Muscle of leg (tissue), 11 donors: ENCODE results near the gene SUN1. TPM values are rescaled to one million over a fixed set of nuclear protein-coding genes. Genes with fewer than 3 reads are reported as not detected.

Experiments
- DNase-seq: peaks from one replicate; pipeline ENCODE4 v3.0.0; 2013
- H3K27ac ChIP-seq: one replicate; pipeline ENCODE4 v1.5.1; 2013; ENCODE audit warnings: mild to moderate bottlenecking, low read length, control low read depth
- H3K27me3 ChIP-seq: one replicate; pipeline ENCODE4 v1.6.1; 2013; ENCODE audit warnings: low read length; ENCODE audit not compliant: control insufficient read depth, insufficient read depth
- H3K36me3 ChIP-seq: one replicate; pipeline ENCODE4 v1.6.1; 2013; ENCODE audit warnings: low read length; ENCODE audit not compliant: control insufficient read depth, insufficient read depth
- H3K4me1 ChIP-seq: one replicate; pipeline ENCODE4 v1.6.1; 2013; ENCODE audit warnings: low read length; ENCODE audit not compliant: control insufficient read depth, insufficient read depth
- H3K4me3 ChIP-seq: one replicate; pipeline ENCODE4 v1.5.1; 2013; ENCODE audit warnings: low read length, control low read depth
- H3K9me3 ChIP-seq: replicated peaks from 2 replicates; pipeline ENCODE4 v1.6.1; 2013; ENCODE audit warnings: low read depth, low read length; ENCODE audit not compliant: control insufficient read depth
- WGBS: methylation state at CpG from one replicate; pipeline ENCODE4 v1.1.5; 2013; ENCODE audit warnings: missing lambda C conversion rate; ENCODE audit not compliant: insufficient coverage; 5-methylcytosine and 5-hydroxymethylcytosine counted together
- polyA plus RNA-seq, 8 donors: library from polyadenylated mRNA; unstranded; fragments of 120-200 nt; gene quantifications; one replicate each; pipeline versions ENCODE4 v1.2.1 to v1.2.3, GENCODE V29; 2013; ENCODE audit warnings: inconsistent platforms in 1 of 8, low replicate concordance in 1 of 8; ENCODE audit not compliant: insufficient read length in 8 of 8, insufficient read depth in 1 of 8
- total RNA-seq: library from RNA; stranded (reverse); fragments of 120-200 nt; gene quantifications from one replicate; pipeline ENCODE4 v1.2.4, GENCODE V29; 2013

SUN1 gene
- total and polyA plus RNA-seq, 9 donors = 150 to 238 (median 164) TPM

DNA sequence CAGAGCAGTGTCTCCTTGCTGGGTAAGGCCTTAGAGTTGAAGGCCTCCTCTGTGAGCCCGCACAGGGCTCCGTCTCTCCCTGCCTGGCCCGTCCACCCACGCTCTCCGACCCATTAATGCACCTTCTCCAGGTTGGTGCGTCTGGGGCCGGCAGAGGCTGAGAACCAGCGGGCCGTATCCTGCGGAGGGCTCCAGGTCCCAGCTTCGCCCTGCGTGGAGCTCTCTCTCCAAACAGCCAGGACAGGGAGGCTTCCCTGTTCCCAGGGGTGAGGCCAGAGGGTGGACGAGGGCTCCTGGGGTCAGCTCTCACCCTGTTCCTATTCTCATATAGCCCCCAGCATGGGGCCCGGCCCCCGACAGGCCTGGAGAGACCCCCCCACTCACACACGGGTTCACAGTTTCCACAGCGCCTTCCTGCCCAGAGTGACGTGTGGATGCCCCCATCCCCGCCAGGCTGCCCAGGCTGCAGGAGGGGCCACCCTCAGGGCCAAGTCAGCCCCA lies 78.7 kb downstream of the SUN1 start:
- Histone ChIP-seq H3K36me3 (no peaks in the 10 kb centered on the region), H3K4me3 (no peak overlapping the region), H3K27ac (no peak overlapping the region), H3K4me1 (peaks cover 7% of the 10 kb centered on the region), H3K27me3 (peaks cover 29% of the 10 kb centered on the region), H3K9me3 (no peaks in the 10 kb centered on the region)
- WGBS = 78% methylated on average over 19 of the region's 19 CpGs
- DNase-seq = no peak

DNA sequence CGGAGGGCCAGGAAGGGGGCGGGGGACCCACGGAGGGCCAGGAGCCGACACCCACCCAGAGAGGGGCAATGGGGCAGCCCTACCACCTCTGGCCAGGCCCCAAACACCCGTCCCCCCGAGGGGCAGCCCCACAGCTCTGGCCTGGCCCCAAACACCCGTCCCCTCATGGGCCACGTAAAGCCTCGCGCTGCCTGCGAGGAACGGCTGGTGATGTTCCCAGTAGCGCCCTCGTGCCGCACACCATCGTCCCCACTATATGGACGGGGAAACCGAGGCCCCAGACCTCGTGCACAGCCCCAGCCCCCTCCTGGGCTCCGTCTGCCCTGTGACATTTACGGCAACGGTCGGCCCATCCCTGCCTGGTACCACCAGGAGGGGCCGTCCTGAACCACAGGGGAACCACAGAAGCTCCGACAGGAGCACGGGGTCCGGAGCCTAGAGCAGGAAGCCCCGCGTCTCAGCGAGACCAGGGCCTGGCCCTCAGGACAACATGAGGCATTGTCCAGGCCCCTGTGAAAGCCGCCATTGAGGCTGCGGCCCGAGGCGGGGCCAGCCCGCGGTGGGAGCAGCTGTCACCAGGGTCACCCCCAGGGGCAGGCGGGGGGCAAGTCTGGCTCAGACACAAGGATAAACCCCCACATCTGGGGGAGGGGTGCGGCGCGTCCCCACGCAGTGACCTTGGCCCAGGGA lies 79.7 kb downstream of the SUN1 start:
- WGBS = 87% methylated on average over 33 of the region's 41 CpGs
- H3K36me3 ChIP-seq = no peaks in the 10 kb centered on the region
- H3K9me3 ChIP-seq = no peaks in the 10 kb centered on the region
- H3K27me3 ChIP-seq = peaks cover 26% of the 10 kb centered on the region
- no peak for DNase-seq
- H3K4me1 ChIP-seq = peaks cover 12% of the 10 kb centered on the region
- H3K4me3 ChIP-seq = no peak overlapping the region
- no peak overlapping the region for H3K27ac ChIP-seq

DNA sequence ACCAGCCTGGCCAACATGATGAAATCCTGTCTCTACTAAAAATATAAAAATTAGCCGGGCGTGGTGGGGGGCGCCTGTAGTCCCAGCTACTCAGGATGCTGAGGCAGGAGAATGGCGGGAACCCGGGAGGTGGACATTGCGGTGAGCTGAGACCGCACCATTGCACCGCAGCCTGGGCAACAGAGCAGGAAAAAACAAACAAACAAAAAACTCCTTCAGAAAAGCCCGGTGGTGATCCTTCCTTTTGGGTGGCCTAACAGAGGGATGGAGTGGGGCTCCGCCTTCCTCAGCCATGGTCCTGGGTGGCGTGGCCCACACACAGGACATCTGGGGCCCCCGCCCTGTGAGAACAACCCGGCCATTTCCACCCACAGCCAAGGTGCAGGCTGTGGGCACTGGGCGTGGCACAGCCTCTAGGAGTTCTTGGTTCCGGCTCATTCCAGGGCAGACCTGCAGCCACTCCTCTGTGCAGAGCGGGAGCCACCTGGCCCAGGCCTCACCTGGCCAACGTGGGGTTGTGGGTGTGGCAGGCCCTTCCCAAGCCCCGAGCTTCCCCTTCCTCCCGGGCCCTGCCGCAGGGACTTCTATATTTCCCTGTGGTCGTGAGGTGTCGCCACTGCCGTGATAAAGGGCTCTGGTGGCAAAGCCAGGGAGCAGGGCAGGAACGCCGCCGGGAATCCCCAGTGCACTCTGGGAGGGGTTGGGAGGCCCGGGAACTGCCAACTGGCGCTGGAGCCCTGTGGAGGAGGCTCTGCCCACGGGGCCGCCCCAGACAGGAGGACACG lies 81.7 kb downstream of the SUN1 start:
- H3K4me1 ChIP-seq = peaks cover 12% of the 10 kb centered on the region
- no peaks in the 10 kb centered on the region for H3K36me3 ChIP-seq
- H3K9me3 ChIP-seq = no peaks in the 10 kb centered on the region
- DNase-seq = no peak
- H3K27me3 ChIP-seq = peaks cover 12% of the 10 kb centered on the region
- no peak overlapping the region for H3K4me3 ChIP-seq
- WGBS = 71% methylated on average over 15 of the region's 31 CpGs
- no peak overlapping the region for H3K27ac ChIP-seq

DNA sequence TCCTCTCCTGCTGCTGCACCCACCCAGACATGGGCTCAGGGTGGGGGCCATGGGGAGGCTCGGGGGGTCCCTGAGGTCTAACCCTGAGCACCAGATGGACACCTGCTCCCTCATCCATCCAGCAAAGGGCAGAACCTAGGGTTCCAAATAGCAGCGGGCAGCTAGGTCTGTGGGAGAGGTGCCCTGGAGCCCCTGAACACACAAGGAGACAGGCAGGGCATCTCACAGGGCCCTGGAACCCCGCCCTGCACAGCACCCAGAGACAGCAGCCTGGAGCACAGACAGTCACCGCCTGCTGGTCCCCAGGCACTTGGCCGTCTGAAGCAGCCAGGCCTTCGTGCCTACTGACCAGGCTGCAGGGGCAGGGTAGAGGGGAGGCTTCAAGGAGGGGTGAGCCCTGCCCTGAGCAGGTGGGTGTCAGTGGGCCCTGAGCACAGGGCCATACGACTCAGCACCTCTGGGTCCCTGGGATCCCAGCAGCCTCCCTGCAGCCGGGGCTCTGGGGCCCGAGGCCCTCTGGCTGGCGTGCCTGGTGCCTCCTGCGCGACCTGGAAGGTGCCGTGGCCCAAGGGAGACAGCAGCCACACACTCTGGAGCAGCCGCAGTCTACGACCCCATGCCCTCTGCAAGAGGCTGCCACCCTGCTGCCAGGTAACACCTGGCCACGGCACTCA lies 82.4 kb downstream of the SUN1 start:
- no peak for DNase-seq
- Histone ChIP-seq H3K4me3 (no peak overlapping the region), H3K27me3 (peaks cover 7% of the 10 kb centered on the region), H3K4me1 (peaks cover 8% of the 10 kb centered on the region), H3K27ac (no peak overlapping the region), H3K36me3 (no peaks in the 10 kb centered on the region), H3K9me3 (no peaks in the 10 kb centered on the region)
- 80% methylated on average over 8 of the region's 16 CpGs for WGBS

DNA sequence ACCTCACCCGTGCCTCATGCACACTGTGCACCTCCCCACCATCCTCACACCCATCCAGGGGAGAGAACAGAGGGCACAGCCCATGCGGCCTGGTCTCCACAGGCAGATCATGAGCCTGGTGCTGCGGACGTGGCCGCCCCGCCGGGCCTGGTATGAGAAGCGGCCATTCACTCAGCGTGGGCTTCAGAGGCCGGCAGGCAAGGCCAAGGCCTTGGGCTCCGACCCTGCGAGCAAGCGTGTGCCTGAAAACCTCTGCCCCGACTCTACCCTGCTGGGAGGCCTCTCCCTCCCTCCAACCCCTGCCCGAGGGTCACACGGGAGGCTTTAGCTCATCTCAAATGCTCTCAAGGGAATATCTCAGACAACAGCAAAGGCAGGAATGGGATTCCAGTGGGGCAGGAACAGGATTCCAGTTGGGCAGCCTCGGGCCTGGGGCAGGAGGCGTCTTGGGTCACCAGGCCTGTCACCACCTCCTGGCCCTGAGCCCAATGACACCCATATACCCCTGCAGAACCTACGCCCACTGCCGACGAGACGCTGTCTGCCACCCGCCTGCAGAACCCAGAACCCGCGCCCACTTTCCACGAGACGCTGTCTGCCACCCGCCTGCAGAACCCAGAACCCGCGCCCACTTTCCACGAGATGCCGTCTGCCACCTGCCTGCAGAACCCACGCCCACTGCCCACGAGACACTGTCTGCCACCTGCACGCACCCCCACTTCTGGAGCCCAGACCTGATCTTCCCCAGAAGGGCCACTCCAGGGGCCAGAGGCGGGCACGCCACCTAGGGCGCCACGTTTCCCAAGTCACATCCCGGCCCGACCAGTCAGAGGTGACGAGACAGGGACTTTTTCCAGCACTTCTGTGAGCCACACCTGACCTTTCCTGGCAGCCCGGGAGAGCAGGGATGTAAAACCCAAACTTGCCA lies 83.3 kb downstream of the SUN1 start:
- WGBS = 87% methylated on average over 43 of the region's 43 CpGs
- Histone ChIP-seq H3K27me3 (peaks cover under 1% of the 10 kb centered on the region), H3K27ac (no peak overlapping the region), H3K4me3 (no peak overlapping the region), H3K36me3 (no peaks in the 10 kb centered on the region), H3K4me1 (peaks cover 5% of the 10 kb centered on the region), H3K9me3 (no peaks in the 10 kb centered on the region)
- no peak for DNase-seq

DNA sequence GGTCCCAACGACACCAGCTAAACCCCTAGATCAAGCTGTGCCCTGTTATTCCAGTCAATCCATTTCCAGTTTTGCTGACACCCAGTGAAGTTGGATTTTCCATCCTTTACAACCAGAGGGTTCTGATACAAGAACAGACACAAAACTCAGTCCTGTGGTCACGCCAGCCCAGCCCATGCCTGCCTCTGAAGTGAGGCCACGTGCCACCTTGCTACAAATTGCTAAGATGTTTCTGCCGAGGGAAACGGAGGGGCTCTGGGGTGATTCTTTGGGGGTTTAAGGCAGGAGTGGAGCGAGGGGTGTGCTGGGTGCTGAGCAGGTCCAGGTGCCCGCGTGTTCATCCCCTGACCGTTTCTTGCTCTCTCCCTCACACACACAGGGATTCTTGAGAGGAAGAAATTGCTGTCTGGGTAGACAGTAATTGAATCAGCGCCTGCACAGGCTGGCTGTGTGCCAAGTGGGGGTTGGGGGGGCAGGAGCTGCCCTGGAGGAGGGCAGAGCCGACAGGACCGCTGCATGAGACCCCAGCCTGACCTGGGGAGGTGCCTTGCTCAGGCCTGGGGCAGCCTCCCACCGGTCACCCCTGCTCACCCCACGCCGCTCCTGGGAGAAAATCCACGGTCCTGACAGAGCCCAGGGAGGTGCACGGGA lies 84.1 kb downstream of the SUN1 start:
- Histone ChIP-seq H3K4me3 (no peak overlapping the region), H3K4me1 (peaks cover 5% of the 10 kb centered on the region), H3K9me3 (no peaks in the 10 kb centered on the region), H3K36me3 (no peaks in the 10 kb centered on the region), H3K27ac (no peak overlapping the region), H3K27me3 (no peaks in the 10 kb centered on the region)
- no peak for DNase-seq
- 41% methylated on average over 5 of the region's 17 CpGs for WGBS

DNA sequence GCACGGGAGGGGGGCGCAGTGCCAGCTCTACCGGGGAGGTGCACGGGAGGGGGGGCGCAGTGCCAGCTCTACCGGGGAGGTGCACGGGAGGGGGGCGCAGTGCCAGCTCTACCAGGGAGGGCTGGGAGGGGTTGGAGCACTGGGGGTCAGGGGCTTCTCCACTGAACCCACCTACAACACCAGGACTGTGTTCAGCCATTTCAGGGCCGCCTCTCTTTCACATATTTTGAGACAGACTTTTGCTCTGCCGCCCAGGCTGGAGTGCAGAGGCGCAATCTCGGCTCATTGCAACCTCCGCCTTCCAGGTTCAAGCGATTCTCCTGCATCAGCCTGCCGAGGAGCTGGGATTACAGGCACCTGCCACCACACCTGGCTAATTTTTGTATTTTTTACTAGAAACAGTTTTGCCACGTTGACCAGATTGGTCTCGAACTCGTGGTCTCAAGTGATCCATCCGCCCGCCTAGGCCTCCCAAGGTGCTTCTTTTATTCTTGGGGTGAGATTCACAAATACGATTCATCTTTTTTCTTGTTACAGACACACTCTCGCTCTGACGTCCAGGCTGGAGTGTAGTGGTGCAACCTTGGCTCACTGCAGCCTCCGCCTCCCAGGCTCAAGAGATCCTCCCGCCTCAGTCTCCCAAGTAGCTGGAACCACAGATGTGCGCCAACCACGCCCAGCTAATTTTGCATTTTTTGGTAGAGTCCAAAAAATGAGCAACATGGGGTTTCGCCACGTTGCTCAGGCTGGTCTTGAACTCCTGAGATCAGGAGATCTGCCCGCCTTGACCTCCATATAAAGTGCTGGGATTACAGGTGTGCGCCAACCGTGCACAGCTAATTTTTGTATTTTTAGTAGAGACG lies 85.2 kb downstream of the SUN1 start:
- Histone ChIP-seq H3K27ac (no peak overlapping the region), H3K4me3 (no peak overlapping the region), H3K27me3 (no peaks in the 10 kb centered on the region), H3K4me1 (peaks cover 14% of the 10 kb centered on the region), H3K9me3 (no peaks in the 10 kb centered on the region), H3K36me3 (no peaks in the 10 kb centered on the region)
- no peak for DNase-seq
- 87% methylated on average over 21 of the region's 33 CpGs for WGBS

DNA sequence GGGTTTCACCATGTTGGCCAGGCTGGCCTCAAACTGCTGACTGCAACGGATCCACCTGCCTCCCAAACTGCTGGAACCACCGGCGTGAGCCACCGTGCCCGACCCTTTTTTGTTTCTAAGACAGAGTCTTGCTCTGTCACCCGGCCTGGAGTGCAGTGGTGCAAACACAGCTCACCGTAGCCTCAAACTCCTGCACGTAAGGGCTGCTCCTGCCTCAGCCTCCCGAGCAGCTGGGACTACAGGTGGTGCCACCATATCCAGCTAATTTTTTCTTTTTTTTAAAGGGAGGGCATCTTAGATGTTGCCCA lies 85.8 kb downstream of the SUN1 start:
- Histone ChIP-seq H3K4me1 (peaks cover 17% of the 10 kb centered on the region), H3K4me3 (no peak overlapping the region), H3K27ac (no peak overlapping the region), H3K9me3 (no peaks in the 10 kb centered on the region), H3K27me3 (no peaks in the 10 kb centered on the region), H3K36me3 (no peaks in the 10 kb centered on the region)
- no peak for DNase-seq
- 79% methylated on average over 6 of the region's 9 CpGs for WGBS
